Glutamatergic neuron (in vitro differentiated cells): Measurements from ENCODE around the gene CFAP61. TPM values are rescaled to one million over a fixed set of nuclear protein-coding genes. Genes with fewer than 3 reads are reported as not detected.

Experiments used
- DNase-seq: peaks from one replicate; pipeline ENCODE4 v3.0.0; 2022
- H3K27ac Mint-ChIP-seq: one replicate; pipeline ENCODE4 v1.8.0; 2020; ENCODE audit warnings: mild to moderate bottlenecking, mixed read lengths, inconsistent platforms; ENCODE audit not compliant: unreplicated experiment
- H3K27me3 Mint-ChIP-seq: one replicate; pipeline ENCODE4 v1.8.0; 2020; ENCODE audit warnings: mild to moderate bottlenecking, moderate library complexity, mixed read lengths, inconsistent platforms; ENCODE audit not compliant: unreplicated experiment
- H3K36me3 Mint-ChIP-seq: one replicate; pipeline ENCODE4 v1.8.0; 2020; ENCODE audit warnings: mild to moderate bottlenecking, mixed read lengths, inconsistent platforms; ENCODE audit not compliant: unreplicated experiment
- H3K4me1 Mint-ChIP-seq: one replicate; pipeline ENCODE4 v1.8.0; 2020; ENCODE audit warnings: mild to moderate bottlenecking, low read depth, mixed read lengths, inconsistent platforms; ENCODE audit not compliant: unreplicated experiment
- H3K4me3 Mint-ChIP-seq: one replicate; pipeline ENCODE4 v1.8.0; 2020; ENCODE audit warnings: mild to moderate bottlenecking, mixed read lengths, inconsistent platforms; ENCODE audit not compliant: unreplicated experiment
- H3K9me3 Mint-ChIP-seq: one replicate; pipeline ENCODE4 v1.8.0; 2020; ENCODE audit warnings: mild to moderate bottlenecking, moderate library complexity, mixed read lengths, inconsistent platforms; ENCODE audit not compliant: unreplicated experiment
- CTCF ChIP-seq: fragments of 200-600 bp; sonication (generic); IDR thresholded peaks from one replicate; pipeline ENCODE4 v1.5.0; 2021; ENCODE audit not compliant: partially characterized antibody, unreplicated experiment
- total RNA-seq: library from RNA; stranded (reverse); fragmentation: NEBNext Ultra II Directional; extraction: Animal tissue kit (Norgen Biotek cat#: 25700); gene quantifications from one replicate; pipeline ENCODE4 v1.2.1, GENCODE V29; 2021; ENCODE audit not compliant: unreplicated experiment

The CFAP61 gene
- total RNA-seq, 1 donor from 2014 or later, result 5.0 TPM

- Mint-ChIP-seq H3K36me3 (no peaks in the 10 kb centered on the region), H3K4me3 (no peak overlapping the region), H3K9me3 (peaks cover 2% of the 10 kb centered on the region), H3K4me1 (no peaks in the 10 kb centered on the region), H3K27me3 (no peaks in the 10 kb centered on the region), H3K27ac (no peak overlapping the region)
- no peak for DNase-seq
- no peak for TF ChIP-seq CTCF
Measured at GRCh38 chr20:20188647-20189046, 136.3 kb downstream of the CFAP61 start.

GRCh38 chr20:20192366-20192765 is 140.0 kb downstream of the CFAP61 start:
- Mint-ChIP-seq H3K4me3 (no peak overlapping the region), H3K36me3 (no peaks in the 10 kb centered on the region), H3K27ac (no peak overlapping the region), H3K27me3 (peaks cover under 1% of the 10 kb centered on the region), H3K4me1 (peaks cover 10% of the 10 kb centered on the region), H3K9me3 (no peaks in the 10 kb centered on the region)
- TF ChIP-seq CTCF, result no peak
- no peak for DNase-seq

- H3K27ac Mint-ChIP-seq, result no peak overlapping the region
Measured at GRCh38 chr20:20195021-20195705, 142.8 kb downstream of the CFAP61 start.

GRCh38 chr20:20196610-20197009 is 144.3 kb downstream of the CFAP61 start:
- peaks cover 37% of the 10 kb centered on the region for H3K4me1 Mint-ChIP-seq
- no peak for TF ChIP-seq CTCF

More at GRCh38 chr20:20195021-20195705, 142.8 kb downstream of the CFAP61 start:
- no peak for TF ChIP-seq CTCF
- peaks cover 32% of the 10 kb centered on the region for H3K4me1 Mint-ChIP-seq
- no peaks in the 10 kb centered on the region for H3K9me3 Mint-ChIP-seq
- H3K4me3 Mint-ChIP-seq, result no peak overlapping the region
- H3K27me3 Mint-ChIP-seq, result peaks cover 2% of the 10 kb centered on the region
- DNase-seq, result no peak
- H3K36me3 Mint-ChIP-seq, result no peaks in the 10 kb centered on the region

GRCh38 chr20:20198011-20198410 is 145.7 kb downstream of the CFAP61 start:
- no peak overlapping the region for H3K27ac Mint-ChIP-seq
- peaks cover 1% of the 10 kb centered on the region for H3K9me3 Mint-ChIP-seq
- no peak for DNase-seq
- TF ChIP-seq CTCF, result no peak
- H3K36me3 Mint-ChIP-seq, result no peaks in the 10 kb centered on the region
- H3K4me3 Mint-ChIP-seq, result no peak overlapping the region
- peaks cover 2% of the 10 kb centered on the region for H3K27me3 Mint-ChIP-seq
- H3K4me1 Mint-ChIP-seq, result peaks cover 44% of the 10 kb centered on the region

More at GRCh38 chr20:20196610-20197009, 144.3 kb downstream of the CFAP61 start:
- H3K9me3 Mint-ChIP-seq, result no peaks in the 10 kb centered on the region
- H3K27ac Mint-ChIP-seq, result no peak overlapping the region
- H3K36me3 Mint-ChIP-seq, result no peaks in the 10 kb centered on the region
- DNase-seq, result no peak
- peaks cover 2% of the 10 kb centered on the region for H3K27me3 Mint-ChIP-seq
- no peak overlapping the region for H3K4me3 Mint-ChIP-seq
